GM12873 (cell line): ENCODE measurements around the gene SF3B3.

Source experiments
- TF ChIP-seq, protein P1 (sequence below): IDR thresholded peaks from 2 replicates; pipeline ENCODE4 v1.5.1; 2012; ENCODE audit warnings: low read depth, mild to moderate bottlenecking, moderate library complexity, low read length, control low read depth; ENCODE audit not compliant: insufficient read depth; ENCODE audit errors: missing control alignments

The SF3B3 gene

DNA sequence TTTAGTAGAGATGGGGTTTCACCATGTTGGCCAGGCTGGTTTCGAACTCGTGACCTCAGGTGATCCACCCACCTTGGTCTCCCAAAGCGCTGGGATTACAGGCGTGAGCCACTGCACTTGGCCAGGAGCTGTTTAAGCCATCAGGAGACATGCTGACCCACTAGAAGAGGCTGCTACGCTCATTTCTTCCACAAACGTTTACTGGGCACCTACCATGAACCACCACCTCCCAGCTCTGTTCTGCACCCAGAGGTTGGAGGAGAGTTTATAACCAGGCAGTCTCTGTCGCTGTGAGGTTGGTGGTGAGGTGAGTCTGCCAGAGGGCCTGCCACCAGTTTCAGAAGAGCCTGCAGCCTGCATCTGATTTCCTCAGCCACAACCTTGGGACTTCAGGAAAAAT lies 51.8 kb downstream of the SF3B3 start:
- TF ChIP-seq, protein P1, sequence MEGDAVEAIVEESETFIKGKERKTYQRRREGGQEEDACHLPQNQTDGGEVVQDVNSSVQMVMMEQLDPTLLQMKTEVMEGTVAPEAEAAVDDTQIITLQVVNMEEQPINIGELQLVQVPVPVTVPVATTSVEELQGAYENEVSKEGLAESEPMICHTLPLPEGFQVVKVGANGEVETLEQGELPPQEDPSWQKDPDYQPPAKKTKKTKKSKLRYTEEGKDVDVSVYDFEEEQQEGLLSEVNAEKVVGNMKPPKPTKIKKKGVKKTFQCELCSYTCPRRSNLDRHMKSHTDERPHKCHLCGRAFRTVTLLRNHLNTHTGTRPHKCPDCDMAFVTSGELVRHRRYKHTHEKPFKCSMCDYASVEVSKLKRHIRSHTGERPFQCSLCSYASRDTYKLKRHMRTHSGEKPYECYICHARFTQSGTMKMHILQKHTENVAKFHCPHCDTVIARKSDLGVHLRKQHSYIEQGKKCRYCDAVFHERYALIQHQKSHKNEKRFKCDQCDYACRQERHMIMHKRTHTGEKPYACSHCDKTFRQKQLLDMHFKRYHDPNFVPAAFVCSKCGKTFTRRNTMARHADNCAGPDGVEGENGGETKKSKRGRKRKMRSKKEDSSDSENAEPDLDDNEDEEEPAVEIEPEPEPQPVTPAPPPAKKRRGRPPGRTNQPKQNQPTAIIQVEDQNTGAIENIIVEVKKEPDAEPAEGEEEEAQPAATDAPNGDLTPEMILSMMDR, result no peak

DNA sequence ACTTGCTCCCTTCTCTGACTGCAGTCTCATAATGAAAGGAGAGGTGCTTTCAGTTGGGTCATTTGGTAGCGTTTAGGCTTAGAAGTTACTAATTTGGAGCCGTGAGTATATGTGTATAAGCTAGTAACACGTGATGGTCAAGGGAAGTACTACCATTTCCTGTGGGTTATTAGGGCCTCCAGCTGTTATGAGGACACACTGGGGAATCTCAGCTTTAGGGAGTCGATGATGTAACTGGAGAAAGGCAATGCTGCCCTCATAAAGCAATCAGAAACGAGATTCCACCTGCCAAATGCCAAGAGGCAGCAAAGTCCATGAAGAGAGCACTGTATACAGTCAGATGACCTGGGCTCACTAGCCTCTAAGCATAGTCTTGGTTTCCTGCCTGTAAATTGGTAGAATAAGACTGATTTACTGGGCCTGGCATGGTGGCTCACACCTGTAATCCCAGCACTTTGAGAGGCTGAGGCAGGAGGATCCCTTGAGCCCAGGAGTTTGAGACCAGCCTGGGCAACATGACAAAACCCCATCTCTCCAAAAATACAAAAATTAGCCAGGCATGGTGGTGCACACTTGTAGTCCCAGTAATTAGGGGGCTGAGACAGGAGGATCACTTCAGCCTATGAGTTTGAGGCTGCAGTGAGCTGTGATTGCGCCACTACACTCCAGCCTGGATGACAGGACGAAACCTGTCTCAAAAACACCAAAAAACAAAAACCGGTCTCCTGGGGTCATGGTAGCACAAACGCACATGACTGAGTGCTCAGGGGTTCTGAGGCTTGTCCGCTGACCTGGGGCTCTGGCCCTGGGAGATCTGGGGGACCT lies 53.0 kb downstream of the SF3B3 start:
- TF ChIP-seq, protein P1, result no peak

DNA sequence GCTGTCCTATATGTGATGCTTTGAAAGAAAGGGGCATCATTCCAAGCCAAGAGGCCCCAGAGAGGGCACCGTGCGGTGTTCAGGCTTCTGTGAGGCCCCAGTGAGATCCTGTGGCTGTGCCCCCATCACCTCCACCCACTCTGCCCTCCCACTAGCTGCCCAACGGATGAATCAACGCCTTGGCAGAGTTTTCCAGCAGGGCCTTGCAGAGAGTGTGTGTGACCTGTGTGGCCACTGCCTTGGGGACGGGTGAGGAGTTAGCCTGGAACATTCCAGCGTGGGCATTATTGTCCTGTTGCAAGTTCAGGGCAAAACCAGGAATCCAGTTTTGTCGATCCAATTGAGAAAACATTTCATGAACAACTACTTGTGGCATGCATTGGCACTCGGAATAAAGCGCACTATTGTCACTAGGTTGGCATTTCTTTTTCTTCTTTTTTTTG lies 53.7 kb downstream of the SF3B3 start:
- TF ChIP-seq, protein P1, result no peak

DNA sequence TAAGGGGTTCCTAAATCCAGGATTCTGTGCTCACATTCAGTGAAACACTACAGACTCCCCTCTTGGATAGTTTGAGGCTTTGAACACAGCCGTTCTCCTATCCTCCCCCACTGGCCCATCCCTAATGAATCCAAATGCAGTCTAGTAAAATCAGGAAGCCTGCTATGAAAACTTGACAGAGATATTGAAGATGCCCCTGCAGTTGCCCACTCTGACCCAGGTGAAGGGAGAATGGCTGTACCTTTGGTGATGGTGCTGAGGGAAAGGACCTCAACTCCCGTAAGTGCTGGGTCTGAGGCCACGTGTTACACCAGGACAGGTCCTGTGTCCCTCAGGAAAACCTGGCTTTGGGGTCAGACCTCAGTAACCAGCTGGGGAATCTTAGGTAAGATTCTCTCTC lies 54.4 kb downstream of the SF3B3 start:
- TF ChIP-seq, protein P1, result no peak

DNA sequence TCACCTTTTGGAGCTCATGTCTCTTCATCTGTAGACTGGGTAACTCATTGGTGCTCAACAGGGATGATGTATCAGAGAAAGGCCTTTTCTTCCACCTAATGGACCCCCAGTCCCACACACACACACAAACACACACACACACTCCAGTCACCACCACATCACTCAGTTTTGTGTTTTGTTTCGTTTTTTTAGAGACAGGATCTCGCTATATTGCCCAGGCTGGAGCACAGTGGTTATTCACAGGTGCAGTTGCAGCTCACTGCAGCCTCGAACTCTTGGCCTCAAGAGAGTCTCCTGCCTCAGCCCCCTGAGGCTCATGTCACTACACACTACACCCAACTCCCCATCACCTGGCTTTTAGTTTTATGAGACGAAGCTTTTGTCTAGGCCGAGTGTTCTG lies 55.6 kb downstream of the SF3B3 start:
- TF ChIP-seq, protein P1, result no peak

DNA sequence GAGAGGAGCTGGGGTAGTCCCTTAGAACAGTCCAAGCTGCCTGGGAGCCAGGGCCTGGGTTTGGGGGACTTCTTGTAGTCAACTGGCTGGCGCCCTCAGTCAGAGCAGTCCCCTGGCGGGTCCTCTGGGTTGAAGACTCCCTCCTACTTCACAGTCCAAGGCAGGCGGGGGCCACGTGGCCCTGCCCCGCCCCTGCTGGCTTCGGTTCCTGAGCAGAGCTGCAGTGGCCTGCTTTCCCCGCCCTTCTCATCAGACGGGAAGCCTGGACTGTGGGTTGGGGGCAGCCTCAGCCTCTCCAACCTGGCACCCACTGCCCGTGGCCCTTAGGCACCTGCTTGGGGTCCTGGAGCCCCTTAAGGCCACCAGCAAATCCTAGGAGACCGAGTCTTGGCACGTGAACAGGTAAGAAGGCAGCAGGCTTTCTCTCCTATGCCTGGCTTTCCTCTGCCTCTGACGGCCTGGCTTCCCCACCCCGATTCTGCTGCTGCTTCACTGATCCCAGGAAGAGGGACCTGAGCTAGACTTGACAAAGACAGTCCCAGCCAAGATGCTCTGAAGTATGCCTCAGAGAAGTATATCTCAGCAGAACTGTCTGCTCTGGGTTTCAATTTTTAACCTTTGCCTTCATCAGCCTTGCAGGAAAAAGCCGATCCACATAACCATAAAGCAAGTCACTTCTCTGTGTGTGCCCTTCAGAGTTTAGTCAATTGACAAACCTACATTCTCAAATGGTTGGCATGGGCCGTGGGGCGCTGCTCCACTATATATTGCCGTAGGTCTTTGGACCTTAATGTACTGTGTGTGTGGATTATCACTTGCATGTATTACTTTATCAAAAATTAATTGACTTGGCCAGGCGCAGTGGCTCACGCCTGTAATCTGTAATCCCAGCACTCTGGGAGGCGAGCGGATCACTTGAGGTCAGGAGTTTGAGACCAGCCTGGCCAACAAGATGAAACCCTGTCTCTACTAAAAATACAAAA lies 56.3 kb downstream of the SF3B3 start:
- TF ChIP-seq, protein P1, result no peak
